Adrenal gland (tissue), 12 donors: ENCODE measurements around the gene ALG1L2. TPM values are rescaled to one million over a fixed set of nuclear protein-coding genes. Genes with fewer than 3 reads are reported as not detected.
"Not testable (repeated sequence)": the region's sequence is repeated elsewhere in the genome, so short reads cannot be mapped to it uniquely, and the experiment has no call there.

Experiments used
- DNase-seq, 7 donors: peaks; one replicate each; pipeline ENCODE4 v3.0.0-alpha.2; 2019 to 2020
- H3K27ac ChIP-seq, 5 donors: fragments of 200-600 bp; sonication (generic) in 4 of 5; 1 replicate in 3 of 5; 2 replicates in 2 of 5; pipeline versions ENCODE4 v1.5.1 to v1.8.0; 2016 to 2020; ENCODE audit warnings: mild to moderate bottlenecking in 1 of 5
- H3K27me3 ChIP-seq: fragments of 200-600 bp; 2 replicates; pipeline ENCODE4 v1.8.0; 2021
- H3K36me3 ChIP-seq, 2 donors: fragments of 200-600 bp; replicated peaks in 1 of 2; 1 replicate in 1 of 2; 2 replicates in 1 of 2; pipeline versions ENCODE4 v1.5.1 to v1.8.0; 2018 to 2022
- H3K4me1 ChIP-seq, 2 donors: fragments of 200-600 bp; replicated peaks in 1 of 2; 1 replicate in 1 of 2; 2 replicates in 1 of 2; pipeline versions ENCODE4 v1.5.1 to v1.8.0; 2018 to 2021
- H3K4me3 ChIP-seq, 4 donors: fragments of 200-600 bp; sonication (generic) in 3 of 4; one replicate each; pipeline ENCODE4 v1.5.1; 2016 to 2018
- H3K9me3 ChIP-seq, 3 donors: fragments of 200-600 bp; sonication (generic) in 1 of 3; replicated peaks in 1 of 3; 1 replicate in 2 of 3; 2 replicates in 1 of 3; pipeline versions ENCODE4 v1.5.1 to v1.8.0; 2016 to 2021
- POLR2A ChIP-seq, 2 donors: fragments of 450-650 bp; IDR thresholded peaks; one replicate each; pipeline ENCODE4 v1.6.1; 2017; ENCODE audit warnings: antibody characterized with exemption in 2 of 2, mild to moderate bottlenecking in 2 of 2, moderate library complexity in 1 of 2
- WGBS, 4 donors: extraction: QIAGEN DNeasy Blood & Tissue Kit in 2 of 4; methylation state at CpG; one replicate each; pipeline versions ENCODE4 v1.1.5 to v1.1.7; 2013 to 2017; 5-methylcytosine and 5-hydroxymethylcytosine counted together
- intact Hi-C, 2 donors: fragments of 100-400 bp; cut with DNase I; formaldehyde crosslinking; loops; one replicate each; pipeline versions ENCODE4 v1.14.1 to v1.15.0; 2022 to 2023
- polyA plus RNA-seq, 3 donors: library from polyadenylated mRNA; stranded (reverse); fragments of 200-250 nt in 2 of 3; fragments of 350-450 nt in 1 of 3; fragmentation: Illumina TruSeq in 1 of 3; extraction: RNeasy Lipid Tissue Mini Kit (QIAGEN cat#74804) in 1 of 3; gene quantifications; one replicate each; pipeline ENCODE4 v1.2.3, GENCODE V29; 2013 to 2014
- total RNA-seq, 9 donors: library from RNA; depleted of rRNA in 4 of 9; stranded (reverse); fragments of >200 nt in 4 of 9; fragments of 120-200 nt in 1 of 9; fragmentation: NEBNext Ultra II Directional in 1 of 9; extraction: Animal tissue kit (Norgen Biotek cat#: 25700) in 1 of 9; gene quantifications; one replicate each; pipeline versions ENCODE4 v1.1.0 to v1.2.4, GENCODE V29; 2013 to 2023
- TF ChIP-seq, protein P1 (sequence below), 6 experiments: fragments of 450-650 bp in 4 of 6; fragments of 200-600 bp in 2 of 6; sonication (generic) in 1 of 6; IDR thresholded peaks; 1 replicate in 5 of 6; 2 replicates in 1 of 6; pipeline versions ENCODE4 v1.5.1 to v1.8.0; 2016 to 2021; ENCODE audit warnings: antibody characterized with exemption in 6 of 6, mild to moderate bottlenecking in 2 of 6, moderate library complexity in 1 of 6
- donor health status: healthy with polysubstance abuse.
- donor health status: Bipolar disorder and iron deficiency.
- donor health status: DM: yes; HTN: yes; CAD: no.
- donor health status: DM: no; HTN: no; CAD: no.
- donor health status: DM: no; HTN: no; CAD: no.
- donor health status: DM: yes; HTN: yes; CAD: no.

ALG1L2 gene
- total and polyA plus RNA-seq, 12 donors: 1.2 to 1.3 TPM; not detected in 10

GRCh38 chr3:130073582-130073981 is 8.0 kb upstream of the ALG1L2 start:
- DNase-seq: no peak
- WGBS, 4 donors: 79 to 87% (median 80%) methylated on average over 3 to 4 of the region's 4 CpGs; no CpG with 5 or more reads in 1 of the 4 donors
- H3K27me3 ChIP-seq: no peaks in the 10 kb centered on the region
- no peaks in the 10 kb centered on the region for H3K9me3 ChIP-seq
- no peak overlapping the region for H3K4me3 ChIP-seq
- TF ChIP-seq, protein P1, sequence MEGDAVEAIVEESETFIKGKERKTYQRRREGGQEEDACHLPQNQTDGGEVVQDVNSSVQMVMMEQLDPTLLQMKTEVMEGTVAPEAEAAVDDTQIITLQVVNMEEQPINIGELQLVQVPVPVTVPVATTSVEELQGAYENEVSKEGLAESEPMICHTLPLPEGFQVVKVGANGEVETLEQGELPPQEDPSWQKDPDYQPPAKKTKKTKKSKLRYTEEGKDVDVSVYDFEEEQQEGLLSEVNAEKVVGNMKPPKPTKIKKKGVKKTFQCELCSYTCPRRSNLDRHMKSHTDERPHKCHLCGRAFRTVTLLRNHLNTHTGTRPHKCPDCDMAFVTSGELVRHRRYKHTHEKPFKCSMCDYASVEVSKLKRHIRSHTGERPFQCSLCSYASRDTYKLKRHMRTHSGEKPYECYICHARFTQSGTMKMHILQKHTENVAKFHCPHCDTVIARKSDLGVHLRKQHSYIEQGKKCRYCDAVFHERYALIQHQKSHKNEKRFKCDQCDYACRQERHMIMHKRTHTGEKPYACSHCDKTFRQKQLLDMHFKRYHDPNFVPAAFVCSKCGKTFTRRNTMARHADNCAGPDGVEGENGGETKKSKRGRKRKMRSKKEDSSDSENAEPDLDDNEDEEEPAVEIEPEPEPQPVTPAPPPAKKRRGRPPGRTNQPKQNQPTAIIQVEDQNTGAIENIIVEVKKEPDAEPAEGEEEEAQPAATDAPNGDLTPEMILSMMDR (IDR thresholded peaks at IDR 0.05): no peak
- TF ChIP-seq POLR2A (IDR thresholded peaks at IDR 0.05): no peak
- no peaks in the 10 kb centered on the region for H3K4me1 ChIP-seq
- no peaks in the 10 kb centered on the region for H3K36me3 ChIP-seq
- intact Hi-C loops: no loop called here
- no peak overlapping the region for H3K27ac ChIP-seq

DNA sequence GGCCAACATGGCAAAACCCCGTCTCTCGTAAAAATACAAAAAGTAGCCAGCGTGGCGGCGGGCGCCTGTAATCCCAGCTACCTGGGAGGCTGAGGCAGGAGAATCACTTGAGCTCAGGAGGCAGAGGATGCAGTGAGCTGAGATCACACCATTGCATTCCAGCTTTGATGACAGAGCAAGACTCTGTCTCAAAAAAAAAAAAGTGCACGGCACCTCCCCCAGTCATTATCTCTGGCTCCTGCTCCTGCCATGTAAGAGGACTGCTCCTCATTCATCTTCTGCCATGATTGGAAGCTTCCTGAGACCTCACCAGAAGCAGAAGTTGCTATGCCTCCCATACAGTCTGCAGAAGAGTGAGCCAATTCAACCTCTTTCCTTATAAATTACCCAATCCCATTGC is 4.0 kb upstream of the ALG1L2 start:
- Histone ChIP-seq H3K27ac (no peak overlapping the region), H3K36me3 (no peaks in the 10 kb centered on the region), H3K4me3 (no peak overlapping the region), H3K9me3 (no peaks in the 10 kb centered on the region), H3K27me3 (no peaks in the 10 kb centered on the region), H3K4me1 (no peaks in the 10 kb centered on the region)
- intact Hi-C loops: no loop called here
- whole genome bisulfite sequencing, 4 donors: 87 to 100% (median 90%) methylated on average over 5 to 7 of the region's 7 CpGs; no CpG with 5 or more reads in 1 of the 4 donors
- TF ChIP-seq POLR2A (IDR thresholded peaks at IDR 0.05): no peak
- TF ChIP-seq, protein P1 (IDR thresholded peaks at IDR 0.05): no peak
- DNase-seq: no peak

DNA sequence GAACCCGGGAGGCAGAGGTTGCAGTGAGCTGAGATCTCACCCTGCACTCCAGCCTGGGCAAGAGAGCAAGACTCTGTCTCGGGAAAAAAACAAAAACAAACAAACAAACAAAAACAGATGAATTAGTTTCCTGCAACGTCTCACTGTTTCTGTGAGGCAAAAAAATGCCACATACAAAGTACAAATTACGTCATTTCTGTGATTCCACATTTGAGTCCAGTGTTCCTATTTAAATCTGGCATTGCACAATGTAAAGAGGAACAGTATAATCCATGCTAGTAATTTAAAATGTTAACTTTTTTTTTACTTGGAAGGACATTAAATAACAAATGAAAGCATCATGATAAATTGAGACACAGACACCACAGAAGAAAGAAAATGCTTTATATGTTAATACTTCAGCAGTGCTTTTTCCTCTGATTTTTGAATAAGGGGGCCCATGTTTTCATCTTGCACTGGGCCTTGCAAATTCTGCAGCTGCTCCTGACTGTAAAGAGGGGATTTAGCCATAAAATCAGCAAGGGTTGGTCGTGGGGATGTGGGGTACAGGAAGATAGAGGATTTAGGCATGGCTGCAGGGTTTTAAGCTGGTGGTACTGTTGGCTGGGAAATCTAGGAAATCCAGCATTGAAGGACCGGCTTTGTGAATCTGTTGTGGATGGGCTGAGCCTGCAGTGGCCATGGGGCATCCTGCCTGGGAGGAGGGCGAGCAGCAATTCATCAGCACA is 1.9 kb downstream of the ALG1L2 start:
- intact Hi-C loops, H3K4me3 ChIP-seq, H3K4me1 ChIP-seq, H3K27me3 ChIP-seq, H3K9me3 ChIP-seq, DNase-seq, H3K36me3 ChIP-seq, H3K27ac ChIP-seq: not testable (repeated sequence)
- 66 to 74% (median 69%) methylated on average over 3 to 7 of the region's 7 CpGs for WGBS, 4 donors

GRCh38 chr3:130084436-130084980 is 2.9 kb downstream of the ALG1L2 start:
- intact Hi-C loops: no loop called here
- WGBS, 4 donors: 53 to 78% (median 58%) methylated on average over 1 to 5 of the region's 5 CpGs
- TF ChIP-seq, protein P1 (IDR thresholded peaks at IDR 0.05): no peak
- TF ChIP-seq POLR2A (IDR thresholded peaks at IDR 0.05): no peak
- H3K4me3 ChIP-seq: no peak overlapping the region
- no peaks in the 10 kb centered on the region for H3K36me3 ChIP-seq
- no peak overlapping the region for H3K27ac ChIP-seq
- no peaks in the 10 kb centered on the region for H3K27me3 ChIP-seq
- no peak for DNase-seq
- no peaks in the 10 kb centered on the region for H3K4me1 ChIP-seq
- no peaks in the 10 kb centered on the region for H3K9me3 ChIP-seq

DNA sequence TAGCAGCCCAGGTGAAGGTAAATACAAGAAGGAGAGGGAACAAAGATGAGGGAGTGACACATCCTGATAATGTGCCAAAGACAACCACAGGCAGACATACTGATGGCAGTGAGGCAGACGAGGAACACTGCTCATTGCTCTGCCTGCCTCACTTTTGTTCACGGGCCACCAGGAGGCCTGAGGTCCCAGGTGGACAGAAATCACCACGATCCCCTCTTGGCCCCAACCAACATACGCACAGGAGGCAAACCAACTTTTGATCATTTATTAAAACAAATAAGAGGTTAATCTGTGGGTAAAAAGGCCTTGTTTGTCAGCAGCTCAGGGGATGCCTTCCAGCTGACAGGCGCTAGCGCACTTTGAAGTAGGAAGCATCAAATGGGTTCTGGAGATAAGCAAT is 4.2 kb downstream of the ALG1L2 start:
- intact Hi-C loops: no loop called here
- Histone ChIP-seq H3K4me1 (no peaks in the 10 kb centered on the region), H3K36me3 (no peaks in the 10 kb centered on the region), H3K9me3 (no peaks in the 10 kb centered on the region), H3K27ac (no peak overlapping the region), H3K27me3 (no peaks in the 10 kb centered on the region), H3K4me3 (no peak overlapping the region)
- no peak for DNase-seq
- 52 to 83% (median 55%) methylated on average over 5 to 6 of the region's 6 CpGs for WGBS, 4 donors
- TF ChIP-seq, protein P1 (IDR thresholded peaks at IDR 0.05): no peak
- no peak for TF ChIP-seq POLR2A (IDR thresholded peaks at IDR 0.05)

- H3K9me3 ChIP-seq, H3K27ac ChIP-seq, H3K4me1 ChIP-seq, H3K4me3 ChIP-seq, DNase-seq, intact Hi-C loops, H3K36me3 ChIP-seq, H3K27me3 ChIP-seq: not testable (repeated sequence)
- WGBS, 4 donors: 48 to 82% (median 63%) methylated on average over 1 to 2 of the region's 2 CpGs
These were observed 5.0 kb downstream of the ALG1L2 start for GRCh38 chr3:130086628-130087027.
